ENCODE data around the gene RBFOX1.

RBFOX1 gene

GRCh38 chr16:7689234-7689633 lies 356.6 kb downstream of the RBFOX1 start:
- no peaks in the 10 kb centered on the region for H3K36me3 ChIP-seq
- no peaks in the 10 kb centered on the region for H3K4me1 ChIP-seq
- no peaks in the 10 kb centered on the region for H3K27me3 ChIP-seq
- H3K4me3 ChIP-seq (ENCODE audit: low read depth, low read length) = no peak overlapping the region
- no peaks in the 10 kb centered on the region; the same call in 1 of the 2 replicates for H3K9me3 ChIP-seq
- no peak for DNase-seq
- TF ChIP-seq CTCF (IDR thresholded peaks at IDR 0.05; ENCODE audit: low read depth, low read length) = no peak

- DNase-seq = no peak
- Histone ChIP-seq H3K27me3 (no peaks in the 10 kb centered on the region), H3K36me3 (no peaks in the 10 kb centered on the region), H3K9me3 (no peaks in the 10 kb centered on the region; the same call in 1 of the 2 replicates), H3K4me1 (no peaks in the 10 kb centered on the region), H3K4me3 (ENCODE audit: low read depth, low read length) (no peak overlapping the region)
- no peak for TF ChIP-seq CTCF (IDR thresholded peaks at IDR 0.05; ENCODE audit: low read depth, low read length)
Observed at GRCh38 chr16:7691533-7691932, 358.9 kb downstream of the RBFOX1 start.

GRCh38 chr16:7703672-7704071 lies 371.0 kb downstream of the RBFOX1 start:
- no peak for TF ChIP-seq CTCF (IDR thresholded peaks at IDR 0.05; ENCODE audit: low read depth, low read length)
- Histone ChIP-seq H3K4me1 (no peaks in the 10 kb centered on the region), H3K9me3 (no peaks in the 10 kb centered on the region), H3K36me3 (no peaks in the 10 kb centered on the region), H3K27me3 (no peaks in the 10 kb centered on the region), H3K4me3 (ENCODE audit: low read depth, low read length) (no peak overlapping the region)
- no peak for DNase-seq

GRCh38 chr16:7705885-7706284 lies 373.2 kb downstream of the RBFOX1 start:
- Histone ChIP-seq H3K36me3 (no peaks in the 10 kb centered on the region), H3K27me3 (no peaks in the 10 kb centered on the region), H3K4me3 (ENCODE audit: low read depth, low read length) (no peak overlapping the region), H3K4me1 (no peaks in the 10 kb centered on the region), H3K9me3 (no peaks in the 10 kb centered on the region)
- TF ChIP-seq CTCF (IDR thresholded peaks at IDR 0.05; ENCODE audit: low read depth, low read length) = no peak
- no peak for DNase-seq

- Histone ChIP-seq H3K4me3 (ENCODE audit: low read depth, low read length) (no peak overlapping the region), H3K27me3 (no peaks in the 10 kb centered on the region), H3K4me1 (no peaks in the 10 kb centered on the region), H3K9me3 (no peaks in the 10 kb centered on the region), H3K36me3 (no peaks in the 10 kb centered on the region)
- DNase-seq = no peak
- TF ChIP-seq CTCF (IDR thresholded peaks at IDR 0.05; ENCODE audit: low read depth, low read length) = no peak
Observed at GRCh38 chr16:7709186-7709585, 376.5 kb downstream of the RBFOX1 start.

- TF ChIP-seq CTCF (IDR thresholded peaks at IDR 0.05; ENCODE audit: low read depth, low read length) = no peak
- no peak for DNase-seq
- Histone ChIP-seq H3K9me3 (no peaks in the 10 kb centered on the region), H3K4me1 (no peaks in the 10 kb centered on the region), H3K36me3 (no peaks in the 10 kb centered on the region), H3K4me3 (ENCODE audit: low read depth, low read length) (no peak overlapping the region), H3K27me3 (no peaks in the 10 kb centered on the region)
Observed at GRCh38 chr16:7713244-7713643, 380.6 kb downstream of the RBFOX1 start.

Measured in BE2C (cell line).